Fibroblast of lung (primary cell): Measurements from ENCODE around the gene PNPLA7.

ENCODE experiments used
- CTCF ChIP-seq, 2 donors: IDR thresholded peaks in 1 of 2; conservative IDR thresholded peaks in 1 of 2; 1 replicate in 1 of 2; 2 replicates in 1 of 2; pipeline ENCODE4 v1.5.1; 2011 to 2012; ENCODE audit warnings: low read length in 2 of 2, control low read depth in 1 of 2, inconsistent platforms in 1 of 2, low read depth in 1 of 2, mild to moderate bottlenecking in 1 of 2
- EZH2 ChIP-seq: IDR thresholded peaks from 2 replicates; pipeline ENCODE4 v1.5.1; 2012; ENCODE audit warnings: low read length, control low read depth, mild to moderate bottlenecking; ENCODE audit errors: missing control alignments

- TF ChIP-seq CTCF (conservative IDR thresholded peaks at IDR 0.05 in 1 of 2, IDR thresholded peaks at IDR 0.05 in 1 of 2; ENCODE audit: low read depth in 1 of 2, low read length in 2 of 2) (no peak), EZH2 (no peak)
Observed at GRCh38 chr9:137590123-137590468, 39.9 kb upstream of the PNPLA7 start.
